OCI-LY3 (cell line): ENCODE data around the gene SYCP2L.

ENCODE experiments used
- CTCF ChIP-seq: fragments of 200-600, 300-600 bp; sonication (generic); IDR thresholded peaks from 2 replicates; pipeline ENCODE4 v1.5.1; 2014; ENCODE audit warnings: antibody characterized with exemption, low read length, low read depth
- EZH2phosphoT487 ChIP-seq: fragments of 200-600 bp; shearing (Covaris generic); IDR thresholded peaks from 2 replicates; pipeline ENCODE4 v1.6.1; 2018; ENCODE audit warnings: antibody characterized with exemption, mixed run types, low read depth

- TF ChIP-seq CTCF (no peak), EZH2phosphoT487 (no peak)
These were observed 92.8 kb downstream of the SYCP2L start for GRCh38 chr6:10979603-10980002.
